ENCODE measurements around the gene USP36. TPM values are rescaled to one million over a fixed set of nuclear protein-coding genes. Genes with fewer than 3 reads are reported as not detected.

Gene USP36
- polyA plus RNA-seq, 3 donors = 4.4 to 30.0 (median 6.1) TPM

DNA sequence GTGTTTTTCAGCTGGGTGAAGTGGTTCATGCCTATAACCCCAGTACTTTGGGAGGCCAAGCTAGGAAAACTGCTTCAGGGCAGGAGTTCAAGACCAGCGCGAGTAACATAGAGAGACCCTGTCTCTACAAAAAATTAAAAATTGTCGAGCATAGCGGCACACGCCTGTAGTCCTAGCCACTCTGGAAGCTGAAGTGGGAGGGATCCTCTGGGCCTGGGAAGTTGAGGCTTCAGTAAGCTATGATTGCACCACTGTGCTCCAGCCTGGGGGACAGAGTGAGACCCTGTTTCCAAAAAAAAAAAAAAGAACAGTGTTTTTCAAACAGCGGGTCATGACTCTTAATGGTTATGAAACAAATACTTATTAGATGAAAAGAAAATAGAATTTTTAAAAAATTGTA lies 56.3 kb downstream of the USP36 start:
- peak overlapping the region in 1 of 2 donors; percentile 44 for H3K4me3 Mint-ChIP-seq
- peaks cover 12% of the 10 kb centered on the region for H4K20me1 ChIP-seq (ENCODE audit: insufficient read depth, low read length)
- H3K9me3 Mint-ChIP-seq = no peaks in the 10 kb centered on the region
- intact Hi-C loops (cut with micrococcal nuclease) = loop anchor here in 1 of 2 donors (5.0 kb wide), 1 partner anchor 47 kb away; no protein-coding TSS in a partner anchor
- no peak overlapping the region for H2AFZ ChIP-seq (ENCODE audit: insufficient read depth, low read depth, low read length, poor library complexity, severe bottlenecking)
- TF ChIP-seq, protein P1, sequence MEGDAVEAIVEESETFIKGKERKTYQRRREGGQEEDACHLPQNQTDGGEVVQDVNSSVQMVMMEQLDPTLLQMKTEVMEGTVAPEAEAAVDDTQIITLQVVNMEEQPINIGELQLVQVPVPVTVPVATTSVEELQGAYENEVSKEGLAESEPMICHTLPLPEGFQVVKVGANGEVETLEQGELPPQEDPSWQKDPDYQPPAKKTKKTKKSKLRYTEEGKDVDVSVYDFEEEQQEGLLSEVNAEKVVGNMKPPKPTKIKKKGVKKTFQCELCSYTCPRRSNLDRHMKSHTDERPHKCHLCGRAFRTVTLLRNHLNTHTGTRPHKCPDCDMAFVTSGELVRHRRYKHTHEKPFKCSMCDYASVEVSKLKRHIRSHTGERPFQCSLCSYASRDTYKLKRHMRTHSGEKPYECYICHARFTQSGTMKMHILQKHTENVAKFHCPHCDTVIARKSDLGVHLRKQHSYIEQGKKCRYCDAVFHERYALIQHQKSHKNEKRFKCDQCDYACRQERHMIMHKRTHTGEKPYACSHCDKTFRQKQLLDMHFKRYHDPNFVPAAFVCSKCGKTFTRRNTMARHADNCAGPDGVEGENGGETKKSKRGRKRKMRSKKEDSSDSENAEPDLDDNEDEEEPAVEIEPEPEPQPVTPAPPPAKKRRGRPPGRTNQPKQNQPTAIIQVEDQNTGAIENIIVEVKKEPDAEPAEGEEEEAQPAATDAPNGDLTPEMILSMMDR (IDR thresholded peaks at IDR 0.05) = no peak
- no peaks in the 10 kb centered on the region for H3K36me3 ChIP-seq (replicated peaks in 1 of 2; ENCODE audit: control insufficient read depth in 1 of 2, insufficient read depth in 2 of 2, low read length in 2 of 2)
- H3K9me3 ChIP-seq (replicated peaks in 1 of 2; ENCODE audit: control insufficient read depth in 1 of 2, insufficient read depth in 1 of 2, low read length in 2 of 2) = no peaks in the 10 kb centered on the region
- DNase-seq = no peak
- peaks cover 0 to 8% of the 10 kb centered on the region in 2 donors for H3K36me3 Mint-ChIP-seq
- H3K27ac Mint-ChIP-seq = peak overlapping the region in 2 of 7 donors; percentile 24 to 66
- peaks cover 35% of the 10 kb centered on the region for H3K79me2 ChIP-seq (ENCODE audit: insufficient read depth, low read length)
- no peaks in the 10 kb centered on the region for H3K27me3 ChIP-seq (ENCODE audit: control insufficient read depth in 2 of 2, insufficient read depth in 2 of 2, low read length in 2 of 2)
- peaks cover 35% of the 10 kb centered on the region for H3K4me1 Mint-ChIP-seq
- no peak overlapping the region for H3K27ac ChIP-seq (ENCODE audit: low read depth in 1 of 2, low read length in 2 of 2)
- no peak overlapping the region for H3K4me3 ChIP-seq (replicated peaks in 1 of 3; ENCODE audit: low read depth in 2 of 3, low read length in 3 of 3)
- no peak overlapping the region for H3K4me2 ChIP-seq (replicated peaks; ENCODE audit: extremely low read depth, low read length, poor library complexity, severe bottlenecking)
- H3K9ac ChIP-seq (ENCODE audit: insufficient read depth, low read length, poor library complexity, severe bottlenecking) = no peak overlapping the region
- H3K27me3 Mint-ChIP-seq (ENCODE audit: low read depth in 3 of 3) = peaks cover 0 to 2% (median 2%) of the 10 kb centered on the region in 3 donors
- 100% methylated on average over 2 of the region's 6 CpGs for WGBS (ENCODE audit: insufficient coverage)
- H3K4me1 ChIP-seq (ENCODE audit: control insufficient read depth in 1 of 2, insufficient read depth in 2 of 2, low read length in 2 of 2) = peaks cover 33 to 40% of the 10 kb centered on the region in 2 donors

DNA sequence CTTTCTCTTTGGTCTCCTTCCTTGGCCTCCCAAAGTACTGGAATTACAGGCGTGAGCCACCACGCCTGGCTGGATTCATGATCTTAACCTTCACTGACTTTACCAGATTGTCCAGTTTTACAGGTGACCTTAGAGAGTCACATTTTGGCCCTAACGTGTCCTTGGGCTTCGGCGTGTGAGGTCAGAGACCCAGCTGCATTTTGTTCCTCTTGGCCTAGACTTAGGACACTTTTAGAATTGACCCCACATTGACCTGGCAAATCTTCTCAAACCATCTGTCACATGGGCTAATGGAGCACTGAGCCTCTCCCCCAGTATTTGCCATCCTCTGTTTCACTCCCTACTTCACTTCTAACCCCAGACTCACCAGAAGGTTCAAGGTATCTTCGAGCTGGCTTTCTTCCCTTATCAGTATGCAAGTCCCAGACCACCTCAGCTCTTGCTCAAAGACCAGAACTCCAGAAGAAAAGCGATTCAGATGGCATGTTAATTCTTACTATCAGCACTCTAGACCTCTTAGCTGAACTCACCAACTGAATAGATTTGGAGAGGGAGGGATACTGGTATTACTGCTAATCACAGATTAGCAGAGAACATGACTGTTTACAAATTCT lies 56.8 kb downstream of the USP36 start:
- Mint-ChIP-seq H3K4me1 (peaks cover 35% of the 10 kb centered on the region), H3K27ac (peak overlapping the region; percentile 20 to 89 (median 66)), H3K4me3 (peak overlapping the region in 1 of 2 donors; percentile 44), H3K9me3 (no peaks in the 10 kb centered on the region), H3K27me3 (ENCODE audit: low read depth in 3 of 3) (peaks cover 0 to 2% (median 2%) of the 10 kb centered on the region in 3 donors), H3K36me3 (peaks cover 0 to 8% of the 10 kb centered on the region in 2 donors)
- H3K27me3 ChIP-seq (ENCODE audit: control insufficient read depth in 2 of 2, insufficient read depth in 2 of 2, low read length in 2 of 2) = no peaks in the 10 kb centered on the region
- H4K20me1 ChIP-seq (ENCODE audit: insufficient read depth, low read length) = peaks cover 16% of the 10 kb centered on the region
- TF ChIP-seq, protein P1 (IDR thresholded peaks at IDR 0.05) = no peak
- peaks cover 31 to 39% of the 10 kb centered on the region in 2 donors for H3K4me1 ChIP-seq (ENCODE audit: control insufficient read depth in 1 of 2, insufficient read depth in 2 of 2, low read length in 2 of 2)
- no peak for DNase-seq
- H2AFZ ChIP-seq (ENCODE audit: insufficient read depth, low read depth, low read length, poor library complexity, severe bottlenecking) = no peak overlapping the region
- no peaks in the 10 kb centered on the region for H3K9me3 ChIP-seq (replicated peaks in 1 of 2; ENCODE audit: control insufficient read depth in 1 of 2, insufficient read depth in 1 of 2, low read length in 2 of 2)
- no peak overlapping the region for H3K9ac ChIP-seq (ENCODE audit: insufficient read depth, low read length, poor library complexity, severe bottlenecking)
- peak overlapping the region in 1 of 2 donors; percentile 71 for H3K27ac ChIP-seq (ENCODE audit: low read depth in 1 of 2, low read length in 2 of 2)
- intact Hi-C loops (cut with micrococcal nuclease) = loop anchor here (2.0 to 5.0 kb wide), 2 partner anchors 47 kb away; no protein-coding TSS in a partner anchor
- no peak overlapping the region for H3K4me3 ChIP-seq (replicated peaks in 1 of 3; ENCODE audit: low read depth in 2 of 3, low read length in 3 of 3)
- no peak overlapping the region for H3K4me2 ChIP-seq (replicated peaks; ENCODE audit: extremely low read depth, low read length, poor library complexity, severe bottlenecking)
- peaks cover 37% of the 10 kb centered on the region for H3K79me2 ChIP-seq (ENCODE audit: insufficient read depth, low read length)
- no peaks in the 10 kb centered on the region for H3K36me3 ChIP-seq (replicated peaks in 1 of 2; ENCODE audit: control insufficient read depth in 1 of 2, insufficient read depth in 2 of 2, low read length in 2 of 2)
- 96% methylated on average over 6 of the region's 7 CpGs for WGBS (ENCODE audit: insufficient coverage)

Measured in CD14-positive monocyte (primary cell).